Muscle layer of colon (tissue), 2 donors: ENCODE results near the gene GPR18.

ENCODE experiments used
- H3K27ac ChIP-seq: one replicate; pipeline ENCODE4 v1.7.0; 2013; ENCODE audit warnings: low read depth, mild to moderate bottlenecking, low read length, moderate library complexity
- H3K27me3 ChIP-seq, 2 donors: one replicate each; pipeline ENCODE4 v1.7.0; 2013; ENCODE audit warnings: low read length in 2 of 2, mild to moderate bottlenecking in 2 of 2; ENCODE audit not compliant: insufficient read depth in 2 of 2, control insufficient read depth in 1 of 2
- H3K36me3 ChIP-seq: one replicate; pipeline ENCODE4 v1.7.0; 2013; ENCODE audit warnings: mild to moderate bottlenecking, low read length; ENCODE audit not compliant: insufficient read depth
- H3K4me1 ChIP-seq: one replicate; pipeline ENCODE4 v1.7.0; 2013; ENCODE audit warnings: mild to moderate bottlenecking, low read length; ENCODE audit not compliant: insufficient read depth
- H3K4me3 ChIP-seq, 2 donors: one replicate each; pipeline ENCODE4 v1.7.0; 2013; ENCODE audit warnings: low read length in 2 of 2, low read depth in 1 of 2, mild to moderate bottlenecking in 1 of 2, moderate library complexity in 1 of 2
- H3K9ac ChIP-seq: one replicate; pipeline ENCODE4 v1.7.0; 2013; ENCODE audit warnings: low read length
- H3K9me3 ChIP-seq: one replicate; pipeline ENCODE4 v1.7.0; 2013; ENCODE audit warnings: mild to moderate bottlenecking, low read length
- donor health status: abdominal sarcoma.
- donor health status: Adenocarcinoma of cecum.

GPR18 gene

DNA sequence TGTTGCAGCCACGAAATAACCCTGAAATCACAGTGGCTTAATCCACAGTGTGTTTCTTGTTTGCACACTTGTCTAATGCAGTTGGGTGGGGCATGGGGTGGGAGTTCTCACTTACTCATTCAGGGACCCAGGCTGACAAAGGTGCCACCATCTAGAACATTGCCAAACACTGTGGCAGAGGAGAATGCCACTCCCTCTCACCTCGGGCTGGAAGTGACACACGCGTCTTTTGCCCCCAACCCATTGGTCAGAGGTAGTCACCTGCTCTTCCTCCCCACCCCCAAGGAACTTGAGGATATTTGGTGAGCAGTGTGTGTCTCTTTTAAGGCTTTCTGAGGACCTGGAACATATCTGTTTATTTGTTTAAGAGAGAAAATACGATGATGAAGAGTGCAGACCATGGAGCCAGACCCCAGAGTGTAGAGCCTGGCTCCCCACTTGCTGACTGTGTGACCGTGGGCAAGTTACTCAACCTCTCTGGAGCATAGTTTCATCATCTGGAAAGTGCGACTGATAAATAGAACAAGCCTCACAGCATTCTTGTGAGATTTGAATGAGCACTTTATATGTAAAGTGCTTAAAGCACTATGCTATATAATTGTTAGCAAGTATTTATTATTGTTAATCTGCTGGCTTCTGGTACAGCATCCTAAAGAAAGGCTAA lies 31.6 kb upstream of the GPR18 start:
- peaks cover 10% of the 10 kb centered on the region for H3K36me3 ChIP-seq
- no peak overlapping the region for H3K27ac ChIP-seq
- H3K27me3 ChIP-seq, result no peaks in the 10 kb centered on the region
- H3K4me3 ChIP-seq, result no peak overlapping the region
- H3K9ac ChIP-seq, result no peak overlapping the region
- H3K4me1 ChIP-seq, result peaks cover 16% of the 10 kb centered on the region
- H3K9me3 ChIP-seq, result no peaks in the 10 kb centered on the region

DNA sequence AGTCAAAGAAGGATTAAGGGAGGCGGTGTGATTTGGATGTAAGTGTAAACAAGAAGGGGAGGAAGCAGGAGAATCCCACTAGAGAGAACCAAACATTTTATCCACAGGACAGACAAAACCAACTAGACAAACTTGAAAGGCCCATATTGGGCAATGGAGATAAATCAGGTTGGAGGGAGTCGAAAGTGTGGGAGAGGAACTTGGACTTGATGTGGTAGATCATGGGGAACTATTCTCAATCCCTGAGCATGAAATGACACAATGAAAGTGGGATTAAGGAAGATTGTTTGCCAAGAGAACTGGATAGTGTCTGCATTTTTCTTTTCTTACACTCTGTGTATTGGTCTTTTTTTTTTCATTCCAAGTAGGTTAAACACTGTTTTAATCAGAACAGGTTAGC lies 31.1 kb upstream of the GPR18 start:
- Histone ChIP-seq H3K36me3 (peaks cover 10% of the 10 kb centered on the region), H3K27ac (no peak overlapping the region), H3K9ac (no peak overlapping the region), H3K4me1 (peaks cover 16% of the 10 kb centered on the region), H3K9me3 (no peaks in the 10 kb centered on the region), H3K4me3 (no peak overlapping the region), H3K27me3 (no peaks in the 10 kb centered on the region)

DNA sequence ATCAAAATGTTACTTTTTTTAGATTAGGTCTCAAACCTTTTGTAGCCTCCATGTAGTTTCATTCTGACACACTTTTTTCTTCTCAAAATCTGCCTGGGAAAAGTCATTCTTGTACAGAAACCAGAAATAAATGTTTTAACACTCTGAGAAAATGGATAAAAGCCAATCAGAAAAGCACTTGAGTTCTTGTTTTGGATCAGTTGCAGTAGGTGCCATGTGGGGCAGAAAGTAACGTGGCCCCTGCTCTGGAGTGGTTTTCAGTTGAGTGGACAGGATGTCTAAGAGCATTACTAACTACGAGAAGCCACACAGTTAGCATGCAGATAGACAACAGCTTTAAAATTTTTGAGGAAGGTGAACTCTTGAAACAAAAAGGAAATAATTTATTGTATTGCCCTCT lies 29.9 kb upstream of the GPR18 start:
- H3K9ac ChIP-seq, result no peak overlapping the region
- H3K4me3 ChIP-seq, result no peak overlapping the region
- peaks cover 7% of the 10 kb centered on the region for H3K36me3 ChIP-seq
- H3K4me1 ChIP-seq, result peaks cover 16% of the 10 kb centered on the region
- H3K27ac ChIP-seq, result no peak overlapping the region
- H3K9me3 ChIP-seq, result no peaks in the 10 kb centered on the region
- H3K27me3 ChIP-seq, result no peaks in the 10 kb centered on the region

- H3K9me3 ChIP-seq, result no peaks in the 10 kb centered on the region
- peaks cover 21% of the 10 kb centered on the region for H3K4me1 ChIP-seq
- no peaks in the 10 kb centered on the region for H3K27me3 ChIP-seq
- H3K27ac ChIP-seq, result no peak overlapping the region
- H3K9ac ChIP-seq, result no peak overlapping the region
- no peak overlapping the region for H3K4me3 ChIP-seq
- peaks cover 3% of the 10 kb centered on the region for H3K36me3 ChIP-seq
These were observed 29.4 kb upstream of the GPR18 start for GRCh38 chr13:99287551-99287950.

GRCh38 chr13:99285432-99286182 lies 27.4 kb upstream of the GPR18 start:
- no peak overlapping the region for H3K4me3 ChIP-seq
- H3K36me3 ChIP-seq, result peaks cover 3% of the 10 kb centered on the region
- H3K27me3 ChIP-seq, result no peaks in the 10 kb centered on the region
- H3K27ac ChIP-seq, result no peak overlapping the region
- peaks cover 27% of the 10 kb centered on the region for H3K4me1 ChIP-seq
- no peaks in the 10 kb centered on the region for H3K9me3 ChIP-seq
- no peak overlapping the region for H3K9ac ChIP-seq

- no peak overlapping the region for H3K4me3 ChIP-seq
- no peak overlapping the region for H3K27ac ChIP-seq
- H3K9me3 ChIP-seq, result no peaks in the 10 kb centered on the region
- H3K4me1 ChIP-seq, result peaks cover 20% of the 10 kb centered on the region
- H3K27me3 ChIP-seq, result no peaks in the 10 kb centered on the region
- H3K9ac ChIP-seq, result no peak overlapping the region
- H3K36me3 ChIP-seq, result no peaks in the 10 kb centered on the region
These were observed 24.4 kb upstream of the GPR18 start for GRCh38 chr13:99282264-99283231.

- H3K4me3 ChIP-seq, result no peak overlapping the region
- no peaks in the 10 kb centered on the region for H3K27me3 ChIP-seq
- H3K9ac ChIP-seq, result no peak overlapping the region
- H3K36me3 ChIP-seq, result no peaks in the 10 kb centered on the region
- no peaks in the 10 kb centered on the region for H3K9me3 ChIP-seq
- peaks cover 20% of the 10 kb centered on the region for H3K4me1 ChIP-seq
- no peak overlapping the region for H3K27ac ChIP-seq
These were observed 23.7 kb upstream of the GPR18 start for GRCh38 chr13:99281811-99282263.

DNA sequence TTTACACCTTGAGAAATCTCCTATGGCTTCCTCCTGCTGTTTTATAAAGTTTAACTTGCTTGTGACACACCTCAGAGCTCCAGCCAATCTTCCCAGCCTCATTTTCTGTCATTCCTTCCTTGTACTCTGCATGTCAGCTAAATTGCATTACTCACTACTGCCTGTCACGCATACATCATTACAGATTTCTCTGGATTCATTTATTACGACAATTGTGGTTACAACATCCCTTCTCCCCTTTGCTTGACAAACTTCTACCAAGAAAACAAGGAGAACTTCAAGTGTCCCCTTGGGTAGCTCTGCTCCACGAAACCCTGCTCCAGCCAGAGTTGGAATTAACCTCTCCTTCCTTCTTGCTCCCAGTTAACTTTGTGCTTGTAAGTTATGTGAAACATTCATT lies 22.0 kb upstream of the GPR18 start:
- no peak overlapping the region for H3K27ac ChIP-seq
- H3K36me3 ChIP-seq, result no peaks in the 10 kb centered on the region
- H3K9me3 ChIP-seq, result no peaks in the 10 kb centered on the region
- H3K4me1 ChIP-seq, result peaks cover 11% of the 10 kb centered on the region
- no peaks in the 10 kb centered on the region for H3K27me3 ChIP-seq
- H3K9ac ChIP-seq, result no peak overlapping the region
- no peak overlapping the region for H3K4me3 ChIP-seq

- Histone ChIP-seq H3K36me3 (no peaks in the 10 kb centered on the region), H3K27ac (no peak overlapping the region), H3K9me3 (no peaks in the 10 kb centered on the region), H3K4me3 (no peak overlapping the region), H3K9ac (no peak overlapping the region), H3K27me3 (no peaks in the 10 kb centered on the region), H3K4me1 (peaks cover 11% of the 10 kb centered on the region)
These were observed 21.5 kb upstream of the GPR18 start for GRCh38 chr13:99279637-99280036.

GRCh38 chr13:99278843-99279242 lies 20.7 kb upstream of the GPR18 start:
- Histone ChIP-seq H3K9ac (no peak overlapping the region), H3K27ac (no peak overlapping the region), H3K36me3 (no peaks in the 10 kb centered on the region), H3K27me3 (no peaks in the 10 kb centered on the region), H3K9me3 (no peaks in the 10 kb centered on the region), H3K4me1 (peaks cover 11% of the 10 kb centered on the region), H3K4me3 (no peak overlapping the region)

DNA sequence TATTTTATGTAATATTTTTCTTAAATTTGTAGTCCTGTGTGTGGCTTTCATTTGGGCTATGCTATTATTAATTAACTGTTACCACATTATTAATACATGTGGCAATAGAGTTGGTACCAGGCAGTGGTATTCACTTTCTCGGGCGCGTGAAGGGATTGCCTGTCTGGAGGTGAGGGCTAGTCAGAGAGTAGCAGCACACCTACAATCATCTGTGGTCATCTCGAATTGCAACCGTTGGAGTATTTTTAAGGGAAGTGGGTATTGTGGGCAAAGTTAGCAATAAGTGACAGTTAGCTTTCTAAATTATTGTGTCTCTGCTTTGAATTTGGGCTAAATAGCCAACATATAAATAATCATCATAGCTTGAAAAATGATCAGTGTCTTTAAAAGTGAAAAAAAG lies 20.0 kb upstream of the GPR18 start:
- H3K9me3 ChIP-seq, result no peaks in the 10 kb centered on the region
- H3K4me3 ChIP-seq, result no peak overlapping the region
- no peaks in the 10 kb centered on the region for H3K27me3 ChIP-seq
- peaks cover 11% of the 10 kb centered on the region for H3K4me1 ChIP-seq
- H3K9ac ChIP-seq, result no peak overlapping the region
- H3K27ac ChIP-seq, result no peak overlapping the region
- H3K36me3 ChIP-seq, result no peaks in the 10 kb centered on the region
